Transverse colon (tissue), 4 donors: ENCODE data around the gene ATP5F1D.

Source experiments
- EP300 ChIP-seq: sonication (generic); formaldehyde crosslinking; IDR thresholded peaks from one replicate; pipeline ENCODE4 v1.6.1; 2017; ENCODE audit warnings: antibody characterized with exemption, low read depth
- POLR2A ChIP-seq: fragments of 450-650 bp; IDR thresholded peaks from one replicate; pipeline ENCODE4 v1.6.1; 2016; ENCODE audit warnings: antibody characterized with exemption, mild to moderate bottlenecking, moderate library complexity
- POLR2AphosphoS5 ChIP-seq, 3 donors: sonication (generic); formaldehyde crosslinking; IDR thresholded peaks; one replicate each; pipeline ENCODE4 v1.6.1; 2016; ENCODE audit warnings: antibody characterized with exemption in 3 of 3
- TF ChIP-seq, protein P1 (sequence below), 5 experiments: fragments of 200-600 bp in 3 of 5; fragments of 450-650 bp in 2 of 5; sonication (generic) in 3 of 5; IDR thresholded peaks; 1 replicate in 2 of 5; 2 replicates in 3 of 5; pipeline ENCODE4 v1.5.1; 2016 to 2017; ENCODE audit warnings: antibody characterized with exemption in 5 of 5, inconsistent platforms in 3 of 5, mild to moderate bottlenecking in 2 of 5, moderate library complexity in 1 of 5

DNA sequence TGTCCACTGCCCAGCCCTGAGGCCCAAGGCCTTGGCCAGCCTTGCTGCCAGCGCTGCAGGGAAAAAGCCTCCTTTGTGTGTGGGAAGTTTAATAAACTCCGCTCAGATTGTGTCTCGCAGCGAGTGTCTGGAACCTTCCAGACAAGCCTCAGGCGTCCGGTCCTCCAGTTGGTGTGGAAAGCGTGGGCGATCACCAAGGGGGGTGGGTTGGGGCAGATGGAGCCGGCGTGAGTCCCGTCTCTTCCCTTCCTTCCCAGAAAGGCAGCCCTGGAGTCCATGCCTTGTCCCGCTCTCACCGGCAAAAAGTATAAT, 31.4 kb upstream of the ATP5F1D start:
- TF ChIP-seq, protein P1, sequence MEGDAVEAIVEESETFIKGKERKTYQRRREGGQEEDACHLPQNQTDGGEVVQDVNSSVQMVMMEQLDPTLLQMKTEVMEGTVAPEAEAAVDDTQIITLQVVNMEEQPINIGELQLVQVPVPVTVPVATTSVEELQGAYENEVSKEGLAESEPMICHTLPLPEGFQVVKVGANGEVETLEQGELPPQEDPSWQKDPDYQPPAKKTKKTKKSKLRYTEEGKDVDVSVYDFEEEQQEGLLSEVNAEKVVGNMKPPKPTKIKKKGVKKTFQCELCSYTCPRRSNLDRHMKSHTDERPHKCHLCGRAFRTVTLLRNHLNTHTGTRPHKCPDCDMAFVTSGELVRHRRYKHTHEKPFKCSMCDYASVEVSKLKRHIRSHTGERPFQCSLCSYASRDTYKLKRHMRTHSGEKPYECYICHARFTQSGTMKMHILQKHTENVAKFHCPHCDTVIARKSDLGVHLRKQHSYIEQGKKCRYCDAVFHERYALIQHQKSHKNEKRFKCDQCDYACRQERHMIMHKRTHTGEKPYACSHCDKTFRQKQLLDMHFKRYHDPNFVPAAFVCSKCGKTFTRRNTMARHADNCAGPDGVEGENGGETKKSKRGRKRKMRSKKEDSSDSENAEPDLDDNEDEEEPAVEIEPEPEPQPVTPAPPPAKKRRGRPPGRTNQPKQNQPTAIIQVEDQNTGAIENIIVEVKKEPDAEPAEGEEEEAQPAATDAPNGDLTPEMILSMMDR (IDR thresholded peaks at IDR 0.05) = no peak
- TF ChIP-seq POLR2AphosphoS5 (IDR thresholded peaks at IDR 0.05) (no peak), EP300 (no peak), POLR2A (no peak)
